ENCODE measurements around the gene FAM187B.

GRCh38 chr19:35226748-35227147, 1.8 kb downstream of the FAM187B start:
- TF ChIP-seq RAD21 (IDR thresholded peaks at IDR 0.05; ENCODE audit: low read length) (no peak), POLR2A (IDR thresholded peaks at IDR 0.05; ENCODE audit: low read depth, low read length) (no peak), CTCF (conservative IDR thresholded peaks at IDR 0.05; ENCODE audit: low read depth, low read length) (no peak), CHD1 (IDR thresholded peaks at IDR 0.05; ENCODE audit: low read depth, low read length) (no peak), USF2 (IDR thresholded peaks at IDR 0.05; ENCODE audit: low read depth, low read length) (no peak)
- TF ChIP-seq, protein P1, sequence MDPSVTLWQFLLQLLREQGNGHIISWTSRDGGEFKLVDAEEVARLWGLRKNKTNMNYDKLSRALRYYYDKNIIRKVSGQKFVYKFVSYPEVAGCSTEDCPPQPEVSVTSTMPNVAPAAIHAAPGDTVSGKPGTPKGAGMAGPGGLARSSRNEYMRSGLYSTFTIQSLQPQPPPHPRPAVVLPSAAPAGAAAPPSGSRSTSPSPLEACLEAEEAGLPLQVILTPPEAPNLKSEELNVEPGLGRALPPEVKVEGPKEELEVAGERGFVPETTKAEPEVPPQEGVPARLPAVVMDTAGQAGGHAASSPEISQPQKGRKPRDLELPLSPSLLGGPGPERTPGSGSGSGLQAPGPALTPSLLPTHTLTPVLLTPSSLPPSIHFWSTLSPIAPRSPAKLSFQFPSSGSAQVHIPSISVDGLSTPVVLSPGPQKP (IDR thresholded peaks at IDR 0.05; ENCODE audit: borderline replicate concordance, low read depth, low read length): no peak
